Prostate gland (tissue), 2 donors: Measurements from ENCODE around the gene XRCC2. TPM values are rescaled to one million over a fixed set of nuclear protein-coding genes. Genes with fewer than 3 reads are reported as not detected.
A peak's percentile ranks its signal among the peaks of the same experiment; 100 is the strongest.

ENCODE experiments used
- DNase-seq: peaks from one replicate; pipeline ENCODE4 v3.0.0-alpha.2; 2019; ENCODE audit warnings: low spot score
- H3K27ac ChIP-seq, 2 donors: fragments of 200-600 bp; sonication (generic); 2 replicates each; pipeline ENCODE4 v1.5.1; 2017 to 2019
- H3K27me3 ChIP-seq: fragments of 200-600 bp; sonication (generic); replicated peaks from 2 replicates; pipeline ENCODE4 v1.5.1; 2019; ENCODE audit not compliant: insufficient read depth
- H3K36me3 ChIP-seq, 2 donors: fragments of 200-600 bp; sonication (generic); 1 replicate in 1 of 2; 2 replicates in 1 of 2; pipeline versions ENCODE4 v1.5.1 to v1.8.1; 2017 to 2019
- H3K4me1 ChIP-seq: fragments of 200-600 bp; sonication (generic); replicated peaks from 2 replicates; pipeline ENCODE4 v1.5.1; 2019
- H3K4me3 ChIP-seq, 2 donors: fragments of 200-600 bp; sonication (generic); 2 replicates each; pipeline ENCODE4 v1.5.1; 2017 to 2019
- H3K9me3 ChIP-seq: fragments of 200-600 bp; sonication (generic); 2 replicates; pipeline ENCODE4 v1.5.1; 2017
- POLR2A ChIP-seq: fragments of 450-650 bp; IDR thresholded peaks from one replicate; pipeline ENCODE4 v1.6.1; 2016; ENCODE audit warnings: antibody characterized with exemption, mild to moderate bottlenecking
- POLR2AphosphoS5 ChIP-seq: sonication (generic); formaldehyde crosslinking; IDR thresholded peaks from one replicate; pipeline ENCODE4 v1.6.1; 2017; ENCODE audit warnings: antibody characterized with exemption
- WGBS: methylation state at CpG from one replicate; pipeline ENCODE4 v1.1.5; 2018; 5-methylcytosine and 5-hydroxymethylcytosine counted together
- intact Hi-C: fragments of 100-400 bp; cut with DNase I; formaldehyde crosslinking; loops from one replicate; pipeline ENCODE4 v1.14.2; 2022
- total RNA-seq, 2 donors: library from RNA; depleted of rRNA; stranded (reverse); fragments of >200 nt; gene quantifications; one replicate each; pipeline ENCODE4 v1.1.0, GENCODE V29; 2016
- TF ChIP-seq, protein P1 (sequence below), 4 experiments: fragments of 200-600 bp in 2 of 4; fragments of 450-650 bp in 2 of 4; sonication (generic) in 2 of 4; IDR thresholded peaks; 1 replicate in 3 of 4; 2 replicates in 1 of 4; pipeline ENCODE4 v1.5.1; 2016 to 2019; ENCODE audit warnings: antibody characterized with exemption in 4 of 4, mild to moderate bottlenecking in 2 of 4, moderate library complexity in 2 of 4

Gene XRCC2
- total RNA-seq, 2 donors from 2014 or later = 0.91 to 1.6 TPM

DNA sequence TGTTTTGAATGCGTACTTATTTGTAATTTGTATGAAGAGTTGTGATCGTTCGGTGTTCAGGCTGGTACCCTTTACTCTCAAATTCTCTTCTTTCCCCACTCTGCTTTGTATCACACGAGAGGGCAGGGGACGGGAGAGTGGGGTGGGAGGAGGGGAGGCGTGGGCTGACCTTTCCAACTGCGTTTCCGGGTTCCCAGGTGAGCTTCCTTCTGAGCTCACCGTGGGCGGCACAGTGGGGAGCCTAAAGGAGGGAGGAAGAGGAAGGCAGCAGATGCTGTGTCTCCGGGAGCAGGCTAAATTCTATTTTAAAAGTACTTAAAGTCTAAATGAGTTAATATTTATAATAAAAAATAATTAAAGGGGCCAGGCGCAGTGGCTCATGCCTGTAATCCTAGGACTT, 7.4 kb upstream of the XRCC2 start:
- DNase-seq = no peak
- no peaks in the 10 kb centered on the region for H3K9me3 ChIP-seq
- H3K36me3 ChIP-seq = no peaks in the 10 kb centered on the region
- 67% methylated on average over 12 of the region's 12 CpGs for WGBS
- intact Hi-C loops = no loop called here
- H3K27ac ChIP-seq = no peak overlapping the region
- H3K4me1 ChIP-seq = no peaks in the 10 kb centered on the region
- H3K4me3 ChIP-seq = no peak overlapping the region
- no peak for TF ChIP-seq POLR2A
- TF ChIP-seq, protein P1, sequence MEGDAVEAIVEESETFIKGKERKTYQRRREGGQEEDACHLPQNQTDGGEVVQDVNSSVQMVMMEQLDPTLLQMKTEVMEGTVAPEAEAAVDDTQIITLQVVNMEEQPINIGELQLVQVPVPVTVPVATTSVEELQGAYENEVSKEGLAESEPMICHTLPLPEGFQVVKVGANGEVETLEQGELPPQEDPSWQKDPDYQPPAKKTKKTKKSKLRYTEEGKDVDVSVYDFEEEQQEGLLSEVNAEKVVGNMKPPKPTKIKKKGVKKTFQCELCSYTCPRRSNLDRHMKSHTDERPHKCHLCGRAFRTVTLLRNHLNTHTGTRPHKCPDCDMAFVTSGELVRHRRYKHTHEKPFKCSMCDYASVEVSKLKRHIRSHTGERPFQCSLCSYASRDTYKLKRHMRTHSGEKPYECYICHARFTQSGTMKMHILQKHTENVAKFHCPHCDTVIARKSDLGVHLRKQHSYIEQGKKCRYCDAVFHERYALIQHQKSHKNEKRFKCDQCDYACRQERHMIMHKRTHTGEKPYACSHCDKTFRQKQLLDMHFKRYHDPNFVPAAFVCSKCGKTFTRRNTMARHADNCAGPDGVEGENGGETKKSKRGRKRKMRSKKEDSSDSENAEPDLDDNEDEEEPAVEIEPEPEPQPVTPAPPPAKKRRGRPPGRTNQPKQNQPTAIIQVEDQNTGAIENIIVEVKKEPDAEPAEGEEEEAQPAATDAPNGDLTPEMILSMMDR (IDR thresholded peaks at IDR 0.05) = no peak
- no peak for TF ChIP-seq POLR2AphosphoS5
- no peaks in the 10 kb centered on the region for H3K27me3 ChIP-seq

DNA sequence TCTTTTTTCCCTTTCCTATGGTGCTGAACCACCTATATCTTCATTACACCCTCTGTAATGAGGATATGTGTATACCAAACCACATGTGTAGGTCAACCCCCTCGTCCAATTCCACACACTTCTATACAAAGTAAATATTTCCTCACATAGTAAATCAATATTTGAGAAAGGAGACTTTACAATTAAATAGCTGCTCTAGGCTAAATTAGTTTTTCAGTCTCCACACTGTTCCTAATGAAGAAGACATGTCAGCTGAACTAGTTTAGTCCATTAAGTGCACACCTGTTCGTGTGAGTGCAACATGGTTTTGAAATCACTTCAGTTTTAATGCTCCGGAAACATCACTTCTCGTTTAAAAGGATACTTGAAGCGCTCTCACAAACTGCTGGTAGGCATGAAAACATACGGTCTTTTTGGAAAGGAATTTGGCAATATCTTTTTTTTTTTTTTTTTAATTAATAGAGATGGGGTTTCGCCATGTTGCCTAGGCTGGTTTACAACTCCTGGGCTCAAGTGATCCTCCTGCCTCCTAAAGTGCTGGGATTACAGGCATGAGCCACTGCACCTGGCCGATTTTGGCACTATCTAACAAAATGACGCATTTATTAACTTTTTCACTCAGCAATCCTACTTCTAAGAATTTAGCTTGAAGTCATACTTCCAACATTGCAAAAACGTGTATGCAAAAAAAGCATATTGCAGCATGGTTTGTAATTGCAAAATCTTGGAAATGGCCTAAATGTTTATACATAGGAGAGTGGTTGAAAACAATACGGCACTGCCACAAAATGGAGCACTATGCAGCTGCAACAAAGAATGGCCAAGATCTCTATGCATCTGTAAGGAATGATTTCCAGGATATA, 2.1 kb upstream of the XRCC2 start:
- intact Hi-C loops = no loop called here
- H3K9me3 ChIP-seq = no peaks in the 10 kb centered on the region
- TF ChIP-seq POLR2A = no peak
- TF ChIP-seq, protein P1 (IDR thresholded peaks at IDR 0.05) = no peak
- no peak for TF ChIP-seq POLR2AphosphoS5
- no peak overlapping the region for H3K4me3 ChIP-seq
- H3K27me3 ChIP-seq = no peaks in the 10 kb centered on the region
- no peaks in the 10 kb centered on the region for H3K36me3 ChIP-seq
- no peak for DNase-seq
- peaks cover 7% of the 10 kb centered on the region for H3K4me1 ChIP-seq
- H3K27ac ChIP-seq = no peak overlapping the region
- whole genome bisulfite sequencing = 63% methylated on average over 11 of the region's 11 CpGs

DNA sequence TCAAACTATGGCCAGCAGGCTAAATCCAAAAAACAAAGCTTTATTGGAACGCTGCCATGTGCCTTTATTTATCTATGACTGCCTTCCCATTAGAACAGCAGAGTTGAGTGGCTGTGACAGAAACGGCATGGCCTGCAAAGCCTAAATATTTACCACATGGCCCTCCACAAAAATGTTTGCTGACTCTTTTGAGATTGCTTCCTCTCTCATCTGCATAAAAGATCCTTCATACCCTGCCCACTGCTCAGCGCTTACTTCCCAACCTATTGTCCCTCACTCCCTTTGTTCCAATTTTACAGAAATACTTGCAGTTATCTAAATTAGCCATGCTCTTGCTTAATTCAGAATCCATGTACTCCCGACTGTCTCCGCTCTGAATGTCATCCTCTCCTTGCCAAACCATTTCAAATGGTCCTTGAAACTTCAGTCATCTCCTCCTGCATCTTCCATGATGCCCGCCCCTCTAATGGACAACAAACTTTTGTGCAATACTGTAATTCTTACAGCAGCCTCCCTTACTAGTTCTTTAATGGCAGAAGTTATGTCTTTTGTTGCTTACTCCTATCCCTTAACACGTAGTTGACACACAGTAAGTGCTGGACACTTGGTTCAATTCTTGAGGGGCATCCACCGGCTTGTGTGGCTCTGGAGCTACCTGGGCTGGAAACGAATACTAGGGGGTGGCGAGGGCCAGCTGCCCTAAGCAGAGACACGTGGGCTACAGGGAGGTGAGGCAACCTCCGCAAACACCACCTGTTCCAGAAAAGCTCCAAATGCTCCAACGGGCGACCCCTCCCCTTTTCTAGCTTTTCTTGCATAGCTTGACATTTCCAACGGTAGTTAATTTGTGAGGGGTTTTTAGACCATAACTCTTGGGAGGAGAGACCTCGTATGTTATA, 832 bp downstream of the XRCC2 start:
- peak overlapping the region in 1 of 2 donors; percentile 83 for H3K27ac ChIP-seq
- TF ChIP-seq, protein P1 (IDR thresholded peaks at IDR 0.05) = no peak
- TF ChIP-seq POLR2A (no peak), POLR2AphosphoS5 (no peak)
- WGBS = 9% methylated on average over 16 of the region's 16 CpGs
- peak overlapping the region; percentile 37 to 68 for H3K4me3 ChIP-seq
- intact Hi-C loops = no loop called here
- H3K36me3 ChIP-seq = no peaks in the 10 kb centered on the region
- no peak for DNase-seq
- peaks cover 7% of the 10 kb centered on the region for H3K4me1 ChIP-seq
- no peaks in the 10 kb centered on the region for H3K9me3 ChIP-seq
- H3K27me3 ChIP-seq = no peaks in the 10 kb centered on the region

DNA sequence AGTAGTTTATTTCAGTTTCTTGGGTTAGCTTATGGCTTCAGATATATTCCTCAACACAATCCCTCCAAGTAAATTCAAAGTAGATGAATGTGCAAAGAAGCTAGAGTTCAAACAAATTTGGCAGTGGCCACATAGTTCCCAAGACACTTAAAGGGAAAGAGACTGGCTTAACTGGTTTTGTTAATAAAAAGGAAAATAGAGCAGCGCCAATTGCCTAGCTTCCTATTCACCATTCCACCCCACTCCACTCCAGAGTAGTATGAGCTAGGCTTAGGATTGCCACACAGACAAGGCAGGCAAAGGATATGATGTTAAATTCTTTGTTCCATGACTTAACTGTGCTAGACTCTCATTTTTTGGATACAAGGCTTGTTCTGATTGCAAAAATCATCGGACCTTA, 2.0 kb downstream of the XRCC2 start:
- WGBS = 73% methylated on average over 2 of the region's 2 CpGs
- DNase-seq = no peak
- intact Hi-C loops = no loop called here
- Histone ChIP-seq H3K4me1 (peaks cover 7% of the 10 kb centered on the region), H3K4me3 (no peak overlapping the region), H3K27me3 (no peaks in the 10 kb centered on the region), H3K36me3 (no peaks in the 10 kb centered on the region), H3K9me3 (no peaks in the 10 kb centered on the region), H3K27ac (no peak overlapping the region)
- TF ChIP-seq, protein P1 (IDR thresholded peaks at IDR 0.05) = no peak
- TF ChIP-seq POLR2A = no peak
- TF ChIP-seq POLR2AphosphoS5 = no peak
